ENCODE data around the gene ADARB1. TPM values are rescaled to one million over a fixed set of nuclear protein-coding genes. Genes with fewer than 3 reads are reported as not detected.

ADARB1 gene
- total and polyA plus RNA-seq, 2 donors (not counting 1 experiment from before 2014, with no cell fraction given), result 17.1 to 33.3 TPM

DNA sequence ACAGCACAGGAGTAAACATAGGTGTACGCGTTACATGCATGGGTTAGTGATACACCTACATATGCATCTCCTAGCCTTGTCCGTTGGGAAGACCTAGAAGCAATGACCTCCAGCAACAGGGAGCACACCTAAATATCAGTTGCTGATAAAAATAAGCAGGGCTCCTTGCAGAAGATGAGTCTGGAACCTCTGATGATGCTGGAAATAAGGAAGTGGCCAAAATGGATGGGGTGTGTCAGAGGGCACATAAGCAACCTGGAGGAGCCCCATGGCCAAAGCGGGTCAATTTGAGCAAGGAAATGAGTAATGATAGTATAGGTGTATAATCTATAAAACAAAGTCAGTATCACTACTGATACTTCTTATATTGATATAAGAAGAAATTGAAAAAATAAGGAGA is 13.7 kb downstream of the ADARB1 start:
- DNase-seq, result no peak
- H3K9ac ChIP-seq (ENCODE audit: low read length), result no peak overlapping the region
- ATAC-seq (ENCODE audit: low read depth), result no peak
- no peak overlapping the region for H3K27ac Mint-ChIP-seq
- H3K9me3 Mint-ChIP-seq (ENCODE audit: insufficient read depth), result no peaks in the 10 kb centered on the region
- 94% methylated on average over 3 of the region's 4 CpGs for WGBS (ENCODE audit: insufficient coverage)
- POLR2A ChIA-PET, result no interaction called here
- no peak overlapping the region for H3K4me3 ChIP-seq (ENCODE audit: control extremely low read depth in 1 of 5, extremely low read depth in 1 of 5, insufficient read depth in 1 of 5, low read depth in 2 of 5, low read length in 4 of 5)
- no peak overlapping the region for H3K27ac ChIP-seq (ENCODE audit: low read length in 2 of 2)
- no peak overlapping the region for H3K4me2 ChIP-seq (replicated peaks; ENCODE audit: low read depth, low read length, poor library complexity, severe bottlenecking)
- no peaks in the 10 kb centered on the region for H3K27me3 Mint-ChIP-seq
- no peaks in the 10 kb centered on the region for H3K27me3 ChIP-seq (replicated peaks in 1 of 4; ENCODE audit: control extremely low read depth in 1 of 4, control insufficient read depth in 3 of 4, insufficient read depth in 4 of 4, low read length in 3 of 4)
- H3K4me1 ChIP-seq (ENCODE audit: control insufficient read depth in 2 of 2, insufficient read depth in 2 of 2, low read length in 2 of 2), result peaks cover 55 to 64% of the 10 kb centered on the region in 2 donors
- no peaks in the 10 kb centered on the region for H3K9me3 ChIP-seq (ENCODE audit: control extremely low read depth in 1 of 3, control insufficient read depth in 2 of 3, insufficient read depth in 1 of 3, low read length in 2 of 3)
- intact Hi-C loops (cut with micrococcal nuclease), result no loop called here
- H3K4me1 Mint-ChIP-seq, result peaks cover 81% of the 10 kb centered on the region
- no peak overlapping the region for H2AFZ ChIP-seq (ENCODE audit: insufficient read depth, low read depth, low read length, poor library complexity, severe bottlenecking)
- H3K79me2 ChIP-seq (ENCODE audit: control insufficient read depth, insufficient read depth, low read length), result peaks cover 97% of the 10 kb centered on the region
- no peaks in the 10 kb centered on the region for H3K36me3 ChIP-seq (replicated peaks in 1 of 2; ENCODE audit: control extremely low read depth in 1 of 2, control insufficient read depth in 1 of 2, extremely low read depth in 1 of 2, insufficient read depth in 2 of 2, low read length in 1 of 2)
- H4K20me1 ChIP-seq (ENCODE audit: control insufficient read depth, insufficient read depth, low read length, poor library complexity, severe bottlenecking), result peaks cover 63% of the 10 kb centered on the region
- TF ChIP-seq EZH2 (IDR thresholded peaks at IDR 0.05; ENCODE audit: borderline replicate concordance, insufficient read depth, low read depth, low read length, poor library complexity, severe bottlenecking), result no peak
- TF ChIP-seq, protein P1, sequence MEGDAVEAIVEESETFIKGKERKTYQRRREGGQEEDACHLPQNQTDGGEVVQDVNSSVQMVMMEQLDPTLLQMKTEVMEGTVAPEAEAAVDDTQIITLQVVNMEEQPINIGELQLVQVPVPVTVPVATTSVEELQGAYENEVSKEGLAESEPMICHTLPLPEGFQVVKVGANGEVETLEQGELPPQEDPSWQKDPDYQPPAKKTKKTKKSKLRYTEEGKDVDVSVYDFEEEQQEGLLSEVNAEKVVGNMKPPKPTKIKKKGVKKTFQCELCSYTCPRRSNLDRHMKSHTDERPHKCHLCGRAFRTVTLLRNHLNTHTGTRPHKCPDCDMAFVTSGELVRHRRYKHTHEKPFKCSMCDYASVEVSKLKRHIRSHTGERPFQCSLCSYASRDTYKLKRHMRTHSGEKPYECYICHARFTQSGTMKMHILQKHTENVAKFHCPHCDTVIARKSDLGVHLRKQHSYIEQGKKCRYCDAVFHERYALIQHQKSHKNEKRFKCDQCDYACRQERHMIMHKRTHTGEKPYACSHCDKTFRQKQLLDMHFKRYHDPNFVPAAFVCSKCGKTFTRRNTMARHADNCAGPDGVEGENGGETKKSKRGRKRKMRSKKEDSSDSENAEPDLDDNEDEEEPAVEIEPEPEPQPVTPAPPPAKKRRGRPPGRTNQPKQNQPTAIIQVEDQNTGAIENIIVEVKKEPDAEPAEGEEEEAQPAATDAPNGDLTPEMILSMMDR (IDR thresholded peaks at IDR 0.05), result no peak
- CTCF ChIA-PET, result interaction anchor here (1.2 kb wide), 1 partner anchor 29 kb away, joined by 3 read pairs; no protein-coding TSS in a partner anchor
- no peak overlapping the region for H3K4me3 Mint-ChIP-seq

DNA sequence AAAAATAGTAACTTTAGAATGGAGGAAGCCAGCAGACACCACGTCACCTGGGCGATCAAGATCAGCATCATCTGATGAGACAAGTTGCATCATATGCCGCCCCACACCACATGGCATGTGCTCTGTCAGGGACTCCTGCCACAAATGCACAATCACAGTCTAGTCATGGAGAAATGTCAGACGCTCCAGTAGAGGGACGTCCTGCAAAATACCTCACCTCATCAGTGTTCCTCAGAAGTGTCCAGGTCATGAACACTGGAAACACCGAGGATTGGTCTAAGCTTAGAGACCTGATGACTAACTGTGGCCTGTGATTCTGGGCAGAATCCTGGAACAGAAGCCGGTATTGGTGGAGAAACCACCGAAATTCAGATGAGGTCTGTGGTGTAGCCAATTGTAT is 14.3 kb downstream of the ADARB1 start:
- H3K4me1 ChIP-seq (ENCODE audit: control insufficient read depth in 2 of 2, insufficient read depth in 2 of 2, low read length in 2 of 2), result peaks cover 61 to 70% of the 10 kb centered on the region in 2 donors
- no peaks in the 10 kb centered on the region for H3K27me3 ChIP-seq (replicated peaks in 1 of 4; ENCODE audit: control extremely low read depth in 1 of 4, control insufficient read depth in 3 of 4, insufficient read depth in 4 of 4, low read length in 3 of 4)
- H4K20me1 ChIP-seq (ENCODE audit: control insufficient read depth, insufficient read depth, low read length, poor library complexity, severe bottlenecking), result peaks cover 63% of the 10 kb centered on the region
- WGBS (ENCODE audit: insufficient coverage), result 97% methylated on average over 6 of the region's 8 CpGs
- no peak overlapping the region for H3K27ac Mint-ChIP-seq
- no peaks in the 10 kb centered on the region for H3K27me3 Mint-ChIP-seq
- H3K9ac ChIP-seq (ENCODE audit: low read length), result no peak overlapping the region
- H3K4me3 ChIP-seq (ENCODE audit: control extremely low read depth in 1 of 5, extremely low read depth in 1 of 5, insufficient read depth in 1 of 5, low read depth in 2 of 5, low read length in 4 of 5), result no peak overlapping the region
- CTCF ChIA-PET, result interaction anchor here (1.2 to 1.7 kb wide), 3 partner anchors 10 to 40 kb away, joined by 3 to 8 read pairs (median 6); no protein-coding TSS in a partner anchor
- no peak for ATAC-seq (ENCODE audit: low read depth)
- H3K4me1 Mint-ChIP-seq, result peaks cover 83% of the 10 kb centered on the region
- no peaks in the 10 kb centered on the region for H3K9me3 Mint-ChIP-seq (ENCODE audit: insufficient read depth)
- H3K9me3 ChIP-seq (ENCODE audit: control extremely low read depth in 1 of 3, control insufficient read depth in 2 of 3, insufficient read depth in 1 of 3, low read length in 2 of 3), result no peaks in the 10 kb centered on the region
- no peak overlapping the region for H3K4me2 ChIP-seq (replicated peaks; ENCODE audit: low read depth, low read length, poor library complexity, severe bottlenecking)
- H3K79me2 ChIP-seq (ENCODE audit: control insufficient read depth, insufficient read depth, low read length), result peaks cover 97% of the 10 kb centered on the region
- no peak overlapping the region for H2AFZ ChIP-seq (ENCODE audit: insufficient read depth, low read depth, low read length, poor library complexity, severe bottlenecking)
- POLR2A ChIA-PET, result no interaction called here
- no peak overlapping the region for H3K4me3 Mint-ChIP-seq
- DNase-seq, result no peak
- no peak for TF ChIP-seq EZH2 (IDR thresholded peaks at IDR 0.05; ENCODE audit: borderline replicate concordance, insufficient read depth, low read depth, low read length, poor library complexity, severe bottlenecking)
- TF ChIP-seq, protein P1 (IDR thresholded peaks at IDR 0.05), result no peak
- no peaks in the 10 kb centered on the region for H3K36me3 ChIP-seq (replicated peaks in 1 of 2; ENCODE audit: control extremely low read depth in 1 of 2, control insufficient read depth in 1 of 2, extremely low read depth in 1 of 2, insufficient read depth in 2 of 2, low read length in 1 of 2)
- intact Hi-C loops (cut with micrococcal nuclease), result no loop called here
- no peak overlapping the region for H3K27ac ChIP-seq (ENCODE audit: low read length in 2 of 2)

Data from B cell (primary cell).